ENCODE measurements around the gene AGBL4.

Gene AGBL4

GRCh38 chr1:48889615-48890014, 1134.1 kb downstream of the AGBL4 start:
- DNase-seq (ENCODE audit: low read depth, low spot score) = no peak

- DNase-seq (ENCODE audit: low read depth, low spot score) = no peak
Measured at GRCh38 chr1:48889082-48889481, 1134.7 kb downstream of the AGBL4 start.

- no peak for DNase-seq (ENCODE audit: low read depth, low spot score)
Measured at GRCh38 chr1:48887796-48888195, 1136.0 kb downstream of the AGBL4 start.

- no peak for DNase-seq (ENCODE audit: low read depth, low spot score)
Measured at GRCh38 chr1:48882020-48882419, 1141.7 kb downstream of the AGBL4 start.

- no peak for DNase-seq (ENCODE audit: low read depth, low spot score)
Measured at GRCh38 chr1:48878191-48878940, 1145.4 kb downstream of the AGBL4 start.

GRCh38 chr1:48876330-48876785, 1147.4 kb downstream of the AGBL4 start:
- DNase-seq (ENCODE audit: low read depth, low spot score) = no peak

- no peak for DNase-seq (ENCODE audit: low read depth, low spot score)
Measured at GRCh38 chr1:48875552-48876329, 1148.0 kb downstream of the AGBL4 start.

- no peak for DNase-seq (ENCODE audit: low read depth, low spot score)
Measured at GRCh38 chr1:48873944-48874343, 1149.8 kb downstream of the AGBL4 start.

GRCh38 chr1:48870596-48870995, 1153.2 kb downstream of the AGBL4 start:
- no peak for DNase-seq (ENCODE audit: low read depth, low spot score)

- DNase-seq (ENCODE audit: low read depth, low spot score) = no peak
Measured at GRCh38 chr1:48869116-48869893, 1154.4 kb downstream of the AGBL4 start.

- DNase-seq (ENCODE audit: low read depth, low spot score) = no peak
Measured at GRCh38 chr1:48864913-48865312, 1158.8 kb downstream of the AGBL4 start.

GRCh38 chr1:48859456-48859855, 1164.3 kb downstream of the AGBL4 start:
- DNase-seq (ENCODE audit: low read depth, low spot score) = no peak

- no peak for DNase-seq (ENCODE audit: low read depth, low spot score)
Measured at GRCh38 chr1:48858200-48858920, 1165.4 kb downstream of the AGBL4 start.

GRCh38 chr1:48853006-48853405, 1170.7 kb downstream of the AGBL4 start:
- no peak for DNase-seq (ENCODE audit: low read depth, low spot score)

GRCh38 chr1:48851638-48852037, 1172.1 kb downstream of the AGBL4 start:
- no peak for DNase-seq (ENCODE audit: low read depth, low spot score)

GRCh38 chr1:48848035-48848434, 1175.7 kb downstream of the AGBL4 start:
- DNase-seq (ENCODE audit: low read depth, low spot score) = no peak

GRCh38 chr1:48846441-48846840, 1177.3 kb downstream of the AGBL4 start:
- DNase-seq (ENCODE audit: low read depth, low spot score) = no peak

- DNase-seq (ENCODE audit: low read depth, low spot score) = no peak
Measured at GRCh38 chr1:48844187-48844586, 1179.6 kb downstream of the AGBL4 start.

GRCh38 chr1:48841966-48842365, 1181.8 kb downstream of the AGBL4 start:
- no peak for DNase-seq (ENCODE audit: low read depth, low spot score)

GRCh38 chr1:48841461-48841860, 1182.3 kb downstream of the AGBL4 start:
- DNase-seq (ENCODE audit: low read depth, low spot score) = no peak
